ENCODE data around the gene XIRP2.

XIRP2 gene

DNA sequence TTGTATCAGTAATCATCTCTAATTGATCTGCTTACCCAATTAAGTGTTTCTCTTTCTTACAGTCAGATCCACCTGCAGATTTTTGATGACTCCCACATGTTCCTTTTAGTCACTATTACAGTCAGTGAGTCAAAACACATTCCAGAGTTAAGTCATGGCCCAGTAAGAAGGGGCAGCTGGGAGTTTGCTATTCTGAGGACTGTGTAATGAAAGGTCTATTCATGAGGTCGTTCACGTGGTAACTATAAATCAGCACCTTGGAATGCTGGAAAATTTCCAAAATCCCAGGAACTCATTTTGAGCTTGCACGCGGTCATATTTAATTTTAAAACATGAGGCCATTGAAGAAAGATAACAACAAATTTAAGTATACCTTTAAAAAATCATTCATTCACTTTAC is 252.5 kb downstream of the XIRP2 start:
- DNase-seq, result no peak

GRCh38 chr2:167142554-167142953 is 254.3 kb downstream of the XIRP2 start:
- no peak for DNase-seq

GRCh38 chr2:167144179-167144898 is 256.1 kb downstream of the XIRP2 start:
- DNase-seq, result no peak

DNA sequence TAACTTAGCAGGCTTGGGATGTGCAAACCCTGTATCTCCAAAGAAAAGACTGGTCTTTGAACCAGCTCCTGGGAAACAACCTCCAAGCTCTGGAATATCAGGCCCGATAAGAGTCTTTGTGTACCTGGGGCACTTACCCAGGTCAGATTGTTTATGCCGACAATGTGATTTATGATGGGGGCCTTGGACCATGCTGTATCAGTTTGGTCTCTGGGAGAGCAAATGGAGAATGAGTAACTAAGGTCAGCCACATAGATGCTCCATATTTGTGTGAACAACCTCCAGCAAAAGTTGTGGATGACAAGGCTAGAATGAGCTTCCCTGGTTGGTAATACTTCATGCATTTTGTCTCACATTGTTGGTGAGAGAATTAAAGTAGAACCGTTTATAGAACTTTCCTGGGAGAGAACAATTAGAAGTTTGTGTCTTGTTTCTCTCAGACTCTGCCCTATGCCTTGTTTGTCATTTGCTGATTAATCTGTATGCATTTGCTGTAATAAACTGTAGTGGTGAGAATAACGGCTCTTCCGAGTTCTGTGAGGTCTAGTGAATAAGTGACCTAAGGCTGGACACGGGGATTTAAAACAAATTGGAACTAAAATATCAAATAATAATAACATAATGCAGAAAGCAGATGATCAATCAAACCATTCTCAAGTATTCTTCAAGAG is 259.1 kb downstream of the XIRP2 start:
- DNase-seq, result no peak

DNA sequence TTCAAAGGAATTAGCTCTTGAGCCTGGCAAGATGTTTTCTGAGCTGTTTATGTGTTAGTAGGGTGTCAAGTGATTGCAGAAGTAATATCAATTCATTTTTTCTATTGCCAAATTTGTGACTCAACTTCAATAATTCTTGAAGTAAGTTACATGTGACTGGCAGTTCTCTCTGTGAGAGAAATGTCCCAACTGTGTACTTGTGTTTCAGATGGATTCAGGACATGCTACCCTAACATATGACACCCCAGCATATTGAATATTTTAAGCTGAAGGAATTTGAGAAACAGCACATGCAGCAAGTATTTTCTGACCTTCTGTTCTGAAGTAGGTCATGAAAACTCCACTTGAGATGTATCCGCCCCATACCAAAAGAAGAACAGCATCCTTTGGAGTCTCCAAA is 263.6 kb downstream of the XIRP2 start:
- no peak for DNase-seq

DNA sequence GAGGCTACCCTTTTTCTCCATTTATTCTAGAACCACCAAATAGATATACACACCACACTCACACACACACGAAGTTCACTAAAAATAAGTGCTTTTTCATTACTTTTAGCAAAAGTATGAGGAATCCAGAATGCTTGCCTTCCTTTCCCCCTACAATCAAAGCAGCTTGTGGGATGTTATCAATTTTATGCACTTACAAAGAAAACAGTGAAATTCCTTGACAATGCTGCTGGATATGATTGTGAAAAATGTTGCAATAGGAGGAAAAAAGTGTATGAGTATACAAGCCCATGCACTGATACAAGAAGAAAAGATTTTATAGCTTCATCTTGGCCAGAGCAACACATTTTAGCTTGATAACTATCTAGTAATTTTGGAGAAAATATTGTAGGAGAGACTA is 269.2 kb downstream of the XIRP2 start:
- no peak for DNase-seq

DNA sequence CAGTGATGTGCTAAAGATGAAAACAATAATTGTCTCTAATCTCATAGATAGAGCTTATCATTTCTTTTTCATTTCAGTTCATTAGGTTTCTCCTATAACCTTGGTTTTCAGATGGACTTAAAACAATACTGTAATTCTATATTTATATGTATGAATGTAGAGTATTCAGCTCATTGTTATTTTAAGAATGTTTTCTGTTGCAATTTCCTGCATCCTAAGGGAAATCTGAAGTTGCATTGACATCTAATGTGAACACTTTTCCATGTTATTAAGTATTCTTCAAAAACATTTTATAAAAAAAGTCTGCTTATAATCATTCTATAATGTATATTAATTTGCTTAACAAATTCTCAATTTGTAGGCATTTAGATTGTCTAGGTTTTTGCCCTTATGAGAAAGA is 288.9 kb downstream of the XIRP2 start:
- DNase-seq, result no peak

DNA sequence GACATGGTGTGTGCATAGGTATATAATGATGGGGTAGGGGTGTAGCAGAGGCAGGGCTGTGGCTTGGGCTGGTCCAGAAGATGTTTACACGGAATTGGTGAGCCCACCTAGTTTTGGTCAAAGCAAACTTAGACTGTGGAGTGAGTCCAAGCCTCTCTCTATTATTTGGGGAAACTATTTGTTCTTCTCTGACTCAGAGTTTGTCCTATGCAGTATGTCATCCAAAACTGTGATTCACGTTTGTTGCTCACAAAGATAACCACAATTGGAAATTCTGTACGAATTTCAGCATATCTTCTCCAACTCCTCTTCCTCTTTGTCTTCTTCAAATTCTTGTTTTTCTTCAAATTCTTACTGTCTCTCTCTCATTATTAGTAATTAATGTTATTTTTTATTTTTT is 292.9 kb downstream of the XIRP2 start:
- DNase-seq, result no peak

DNA sequence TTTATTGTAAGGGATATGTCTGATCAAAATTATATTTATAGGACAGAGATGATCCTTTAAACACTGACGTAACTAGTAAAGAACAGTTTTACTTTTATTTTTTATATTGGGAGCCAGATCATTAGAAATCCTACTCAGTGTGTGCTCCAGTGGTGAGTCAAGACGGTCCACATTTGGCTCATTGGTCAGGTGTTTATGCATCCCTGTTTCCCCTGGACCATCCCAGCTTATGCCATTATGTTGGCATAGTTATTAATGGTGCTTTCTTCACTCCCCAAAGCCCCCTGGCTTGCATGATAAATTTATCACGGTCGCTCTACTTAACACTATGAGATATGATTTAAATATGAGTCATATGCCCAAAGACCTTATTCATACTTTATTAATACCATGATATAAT is 293.4 kb downstream of the XIRP2 start:
- no peak for DNase-seq

GRCh38 chr2:167182403-167182802 is 294.1 kb downstream of the XIRP2 start:
- DNase-seq, result no peak

GRCh38 chr2:167183931-167184330 is 295.7 kb downstream of the XIRP2 start:
- no peak for DNase-seq

GRCh38 chr2:167186465-167186864 is 298.2 kb downstream of the XIRP2 start:
- no peak for DNase-seq

- no peak for DNase-seq
Measured at GRCh38 chr2:167187049-167187727, 298.9 kb downstream of the XIRP2 start.

- DNase-seq, result no peak
Measured at GRCh38 chr2:167187978-167188967, 300.0 kb downstream of the XIRP2 start.

DNA sequence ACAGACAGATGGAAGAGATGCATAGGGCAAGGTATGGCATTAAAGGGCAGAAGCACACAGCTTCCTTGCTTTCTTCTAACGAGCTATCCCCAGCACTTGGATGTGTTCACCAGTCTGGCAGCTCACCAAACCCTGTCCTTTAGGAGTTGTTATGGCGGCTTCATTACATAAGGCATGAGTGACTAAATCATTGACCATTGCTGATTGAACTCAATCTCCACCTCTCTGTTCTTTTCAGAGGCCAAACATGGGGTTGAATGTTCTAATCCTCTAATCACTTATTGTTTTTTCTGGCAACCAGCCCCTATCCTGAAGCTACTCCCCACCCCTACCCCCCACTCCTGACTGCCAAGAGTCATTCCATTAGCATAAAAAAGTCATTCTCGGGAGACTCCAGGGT is 301.8 kb downstream of the XIRP2 start:
- no peak for DNase-seq

DNA sequence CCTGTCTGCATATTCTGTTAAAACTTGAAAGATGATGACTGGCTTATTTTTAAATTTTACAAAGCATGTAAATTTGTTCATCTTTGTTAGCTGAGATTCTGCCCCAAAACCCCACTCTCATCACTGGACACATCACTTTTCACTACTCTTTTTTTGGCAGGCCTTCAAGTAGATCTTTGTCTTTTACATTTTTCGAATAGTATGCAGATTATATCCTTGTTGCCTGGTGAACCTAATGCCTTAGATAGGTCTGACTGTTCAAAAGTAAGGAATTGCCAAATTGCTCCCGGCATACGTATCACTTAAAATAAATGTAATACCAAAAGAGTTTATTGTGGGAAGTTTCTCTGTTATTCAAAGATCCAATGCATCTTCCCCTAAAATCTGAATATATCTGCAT is 303.3 kb downstream of the XIRP2 start:
- no peak for DNase-seq

GRCh38 chr2:167192833-167193232 is 304.6 kb downstream of the XIRP2 start:
- no peak for DNase-seq

DNA sequence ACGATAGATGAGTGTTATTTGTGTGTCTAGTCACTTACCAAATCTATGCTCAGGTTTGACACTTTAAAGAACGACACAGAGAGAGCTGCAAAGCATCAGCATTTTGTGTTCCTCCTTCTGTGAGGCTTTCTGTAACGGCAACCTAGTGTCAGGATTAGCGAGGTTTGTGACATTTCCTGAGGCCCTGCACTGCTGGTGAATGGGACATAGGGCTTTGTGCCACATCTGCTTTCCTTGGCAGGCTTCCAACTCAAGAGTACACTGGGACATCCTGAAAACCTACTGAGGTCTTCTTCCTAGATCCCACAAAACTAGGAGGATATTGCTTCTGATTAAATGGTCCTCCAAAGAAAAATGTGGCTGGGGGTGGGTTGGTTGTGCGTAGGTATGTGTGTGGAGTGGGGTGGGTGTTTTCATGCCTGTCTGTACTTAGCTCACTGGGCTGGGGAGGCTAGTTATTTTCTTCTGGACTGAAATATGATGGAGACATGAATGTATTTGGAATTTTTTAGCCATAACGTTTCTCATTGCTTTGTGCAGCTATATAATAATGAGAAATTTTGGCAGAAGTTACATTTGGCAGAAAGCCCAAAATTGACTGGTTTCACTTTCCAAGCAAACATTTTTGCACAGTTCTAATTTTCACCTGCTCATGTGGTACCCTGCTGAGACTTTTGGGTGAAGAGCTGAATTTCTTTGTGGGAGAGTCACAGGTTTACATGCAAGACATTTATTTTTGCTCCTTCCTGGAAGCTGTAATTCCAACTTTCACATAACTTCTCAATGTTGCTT is 308.4 kb downstream of the XIRP2 start:
- no peak for DNase-seq

- no peak for DNase-seq
Measured at GRCh38 chr2:167198009-167198408, 309.7 kb downstream of the XIRP2 start.

- no peak for DNase-seq
Measured at GRCh38 chr2:167198576-167198975, 310.3 kb downstream of the XIRP2 start.

DNA sequence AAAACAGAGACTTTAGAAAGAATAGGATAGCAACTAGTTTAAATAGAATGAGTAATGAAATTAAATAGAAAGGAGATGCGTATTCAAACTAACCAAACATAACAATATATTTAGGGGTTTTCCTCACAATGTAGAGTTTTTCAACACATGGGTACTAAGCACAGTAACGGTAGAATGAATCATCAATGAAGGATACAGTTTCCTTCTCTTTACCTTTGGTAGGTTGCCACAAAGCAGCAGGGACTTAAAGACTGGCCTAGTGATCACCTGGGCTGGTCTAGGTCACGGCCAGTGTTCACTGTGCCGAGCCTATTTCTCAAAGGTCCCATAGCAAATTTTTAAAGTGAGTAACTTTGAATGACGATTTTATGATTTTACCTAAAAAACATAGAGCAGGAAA is 311.7 kb downstream of the XIRP2 start:
- no peak for DNase-seq

DNA sequence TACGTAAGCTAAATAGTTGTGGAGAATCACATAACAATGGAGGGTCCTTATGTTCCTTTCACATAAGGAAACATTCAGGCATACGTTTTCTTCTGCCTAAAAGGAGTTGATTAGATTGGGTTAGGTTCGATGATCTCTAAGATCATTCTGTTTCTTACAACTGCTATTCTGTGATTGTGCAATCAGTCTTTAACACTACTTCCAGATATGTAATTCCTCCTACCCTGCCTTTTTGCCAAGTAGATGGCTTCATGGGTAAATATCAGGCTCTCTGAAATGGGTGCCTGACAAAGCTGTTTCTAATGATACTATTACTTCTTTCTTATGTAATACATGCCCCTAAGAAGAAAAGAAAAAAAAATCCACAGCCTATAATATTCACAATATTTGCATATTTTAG is 321.5 kb downstream of the XIRP2 start:
- no peak for DNase-seq

Data from stimulated activated CD4-positive, alpha-beta T cell treated with anti-CD3 and anti-CD28 coated beads, Interleukin-4, amount 100 ng/mL, for 1 hour (primary cell).